H1 (cell line): Measurements from ENCODE around the gene LGALS12.

Experiments used
- BCL11A ChIP-seq, 2 experiments: IDR thresholded peaks; one replicate each; pipeline ENCODE4 v1.6.1; 2011; ENCODE audit warnings: low read depth in 2 of 2, low read length in 2 of 2, mild to moderate bottlenecking in 2 of 2
- BRCA1 ChIP-seq: IDR thresholded peaks from 2 replicates; pipeline ENCODE4 v1.6.1; 2012; ENCODE audit warnings: low read depth, low read length, improper control_type of control experiment
- POLR2A ChIP-seq, 2 experiments: IDR thresholded peaks; 1 replicate in 1 of 2; 2 replicates in 1 of 2; pipeline ENCODE4 v1.6.1; 2011; ENCODE audit warnings: low read depth in 2 of 2, low read length in 2 of 2, mild to moderate bottlenecking in 2 of 2; ENCODE audit errors: control extremely low read depth in 1 of 2
- TF ChIP-seq, protein P1 (sequence below), 3 experiments: IDR thresholded peaks; 1 replicate in 2 of 3; 2 replicates in 1 of 3; pipeline versions ENCODE4 v1.5.1 to v1.6.1; 2011; ENCODE audit warnings: low read length in 3 of 3, mild to moderate bottlenecking in 3 of 3, inconsistent platforms in 2 of 3, low read depth in 1 of 3, moderate library complexity in 1 of 3; ENCODE audit not compliant: insufficient read depth in 1 of 3; ENCODE audit errors: control extremely low read depth in 1 of 3

DNA sequence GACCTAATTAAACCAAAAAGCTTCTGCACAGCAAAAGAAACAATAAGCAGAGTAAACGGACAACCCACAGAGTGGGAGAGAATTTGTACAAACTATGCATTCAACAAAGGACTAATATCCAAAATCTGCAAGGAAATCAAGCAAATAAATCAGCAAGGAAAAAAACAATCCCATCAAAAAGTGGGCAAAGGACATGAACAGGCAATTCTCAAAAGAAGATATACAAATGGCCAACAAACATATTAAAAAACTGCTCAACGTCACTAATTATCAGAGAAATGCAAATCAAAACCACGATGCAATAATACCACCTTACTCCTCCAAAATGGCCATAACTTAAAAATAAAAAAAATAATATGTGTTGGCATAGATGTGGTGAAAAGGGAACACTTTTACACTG is 20.1 kb upstream of the LGALS12 start:
- TF ChIP-seq, protein P1, sequence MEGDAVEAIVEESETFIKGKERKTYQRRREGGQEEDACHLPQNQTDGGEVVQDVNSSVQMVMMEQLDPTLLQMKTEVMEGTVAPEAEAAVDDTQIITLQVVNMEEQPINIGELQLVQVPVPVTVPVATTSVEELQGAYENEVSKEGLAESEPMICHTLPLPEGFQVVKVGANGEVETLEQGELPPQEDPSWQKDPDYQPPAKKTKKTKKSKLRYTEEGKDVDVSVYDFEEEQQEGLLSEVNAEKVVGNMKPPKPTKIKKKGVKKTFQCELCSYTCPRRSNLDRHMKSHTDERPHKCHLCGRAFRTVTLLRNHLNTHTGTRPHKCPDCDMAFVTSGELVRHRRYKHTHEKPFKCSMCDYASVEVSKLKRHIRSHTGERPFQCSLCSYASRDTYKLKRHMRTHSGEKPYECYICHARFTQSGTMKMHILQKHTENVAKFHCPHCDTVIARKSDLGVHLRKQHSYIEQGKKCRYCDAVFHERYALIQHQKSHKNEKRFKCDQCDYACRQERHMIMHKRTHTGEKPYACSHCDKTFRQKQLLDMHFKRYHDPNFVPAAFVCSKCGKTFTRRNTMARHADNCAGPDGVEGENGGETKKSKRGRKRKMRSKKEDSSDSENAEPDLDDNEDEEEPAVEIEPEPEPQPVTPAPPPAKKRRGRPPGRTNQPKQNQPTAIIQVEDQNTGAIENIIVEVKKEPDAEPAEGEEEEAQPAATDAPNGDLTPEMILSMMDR (IDR thresholded peaks at IDR 0.05; ENCODE audit: control extremely low read depth in 1 of 3, insufficient read depth in 1 of 3, low read depth in 1 of 3, low read length in 3 of 3), result no peak
- TF ChIP-seq POLR2A (IDR thresholded peaks at IDR 0.05; ENCODE audit: control extremely low read depth in 1 of 2, low read depth in 2 of 2, low read length in 2 of 2) (no peak), BCL11A (IDR thresholded peaks at IDR 0.05; ENCODE audit: low read depth in 2 of 2, low read length in 2 of 2) (no peak), BRCA1 (no peak)
